ENCODE measurements around the gene MBNL2. TPM values are rescaled to one million over a fixed set of nuclear protein-coding genes. Genes with fewer than 3 reads are reported as not detected.

Gene MBNL2
- total RNA-seq, 1 experiment from 2014 or later, result 32.9 TPM

GRCh38 chr13:97310809-97311436, 88.8 kb downstream of the MBNL2 start:
- Histone ChIP-seq H3K4me3 (no peak overlapping the region), H3K27me3 (no peaks in the 10 kb centered on the region), H3K4me1 (peaks cover 53% of the 10 kb centered on the region), H3K27ac (no peak overlapping the region), H3K36me3 (no peaks in the 10 kb centered on the region), H3K9me3 (replicated peaks) (no peaks in the 10 kb centered on the region)
- no peak for DNase-seq

GRCh38 chr13:97311956-97312355, 89.8 kb downstream of the MBNL2 start:
- no peaks in the 10 kb centered on the region for H3K27me3 ChIP-seq
- no peaks in the 10 kb centered on the region for H3K9me3 ChIP-seq (replicated peaks)
- H3K4me1 ChIP-seq, result peaks cover 43% of the 10 kb centered on the region
- no peak for DNase-seq
- no peaks in the 10 kb centered on the region for H3K36me3 ChIP-seq
- no peak overlapping the region for H3K27ac ChIP-seq
- H3K4me3 ChIP-seq, result no peak overlapping the region

GRCh38 chr13:97313551-97314260, 91.6 kb downstream of the MBNL2 start:
- Histone ChIP-seq H3K4me1 (peaks cover 42% of the 10 kb centered on the region), H3K9me3 (replicated peaks) (no peaks in the 10 kb centered on the region), H3K27me3 (no peaks in the 10 kb centered on the region), H3K4me3 (no peak overlapping the region), H3K36me3 (no peaks in the 10 kb centered on the region), H3K27ac (peak overlapping the region; percentile 28)
- DNase-seq, result peak; percentile 61 to 76

GRCh38 chr13:97316390-97316789, 94.3 kb downstream of the MBNL2 start:
- no peak for DNase-seq
- H3K27ac ChIP-seq, result no peak overlapping the region
- H3K4me3 ChIP-seq, result no peak overlapping the region
- H3K36me3 ChIP-seq, result no peaks in the 10 kb centered on the region
- H3K27me3 ChIP-seq, result no peaks in the 10 kb centered on the region
- H3K4me1 ChIP-seq, result peaks cover 32% of the 10 kb centered on the region
- no peaks in the 10 kb centered on the region for H3K9me3 ChIP-seq (replicated peaks)

- no peak for DNase-seq
- Histone ChIP-seq H3K4me3 (no peak overlapping the region), H3K36me3 (no peaks in the 10 kb centered on the region), H3K9me3 (replicated peaks) (no peaks in the 10 kb centered on the region), H3K27me3 (no peaks in the 10 kb centered on the region), H3K27ac (peak overlapping the region; percentile 97), H3K4me1 (peaks cover 35% of the 10 kb centered on the region)
Measured at GRCh38 chr13:97317933-97318332, 95.8 kb downstream of the MBNL2 start.

GRCh38 chr13:97318532-97318931, 96.4 kb downstream of the MBNL2 start:
- peak overlapping the region; percentile 97 for H3K27ac ChIP-seq
- DNase-seq, result peak; percentile 44 to 74
- peak overlapping the region; percentile 21 for H3K4me3 ChIP-seq

GRCh38 chr13:97319113-97319720, 97.1 kb downstream of the MBNL2 start:
- H3K4me3 ChIP-seq, result peak overlapping the region; percentile 21
- peak overlapping the region; percentile 97 for H3K27ac ChIP-seq
- peaks cover 27% of the 10 kb centered on the region for H3K4me1 ChIP-seq
- H3K27me3 ChIP-seq, result no peaks in the 10 kb centered on the region
- DNase-seq, result peak; percentile 88 to 92
- H3K9me3 ChIP-seq (replicated peaks), result no peaks in the 10 kb centered on the region
- H3K36me3 ChIP-seq, result no peaks in the 10 kb centered on the region

More at GRCh38 chr13:97318532-97318931, 96.4 kb downstream of the MBNL2 start:
- no peaks in the 10 kb centered on the region for H3K36me3 ChIP-seq
- H3K27me3 ChIP-seq, result no peaks in the 10 kb centered on the region
- H3K9me3 ChIP-seq (replicated peaks), result no peaks in the 10 kb centered on the region
- H3K4me1 ChIP-seq, result peaks cover 33% of the 10 kb centered on the region

- Histone ChIP-seq H3K36me3 (no peaks in the 10 kb centered on the region), H3K9me3 (replicated peaks) (no peaks in the 10 kb centered on the region), H3K27ac (no peak overlapping the region), H3K4me3 (no peak overlapping the region), H3K27me3 (no peaks in the 10 kb centered on the region), H3K4me1 (peaks cover 27% of the 10 kb centered on the region)
- no peak for DNase-seq
Measured at GRCh38 chr13:97321101-97321500, 99.0 kb downstream of the MBNL2 start.

- H3K27me3 ChIP-seq, result no peaks in the 10 kb centered on the region
- DNase-seq, result no peak
- H3K36me3 ChIP-seq, result no peaks in the 10 kb centered on the region
- no peak overlapping the region for H3K4me3 ChIP-seq
- no peak overlapping the region for H3K27ac ChIP-seq
- no peaks in the 10 kb centered on the region for H3K9me3 ChIP-seq (replicated peaks)
- peaks cover 30% of the 10 kb centered on the region for H3K4me1 ChIP-seq
Measured at GRCh38 chr13:97321616-97322321, 99.6 kb downstream of the MBNL2 start.

GRCh38 chr13:97322740-97323342, 100.7 kb downstream of the MBNL2 start:
- Histone ChIP-seq H3K4me3 (no peak overlapping the region), H3K9me3 (replicated peaks) (no peaks in the 10 kb centered on the region), H3K27ac (no peak overlapping the region), H3K36me3 (no peaks in the 10 kb centered on the region), H3K4me1 (peaks cover 38% of the 10 kb centered on the region), H3K27me3 (no peaks in the 10 kb centered on the region)
- DNase-seq, result no peak

- no peaks in the 10 kb centered on the region for H3K9me3 ChIP-seq (replicated peaks)
Measured at GRCh38 chr13:97324115-97324514, 102.0 kb downstream of the MBNL2 start.

GRCh38 chr13:97325738-97326137, 103.6 kb downstream of the MBNL2 start:
- no peak for DNase-seq
- Histone ChIP-seq H3K27ac (no peak overlapping the region), H3K4me3 (no peak overlapping the region)

More at GRCh38 chr13:97324115-97324514, 102.0 kb downstream of the MBNL2 start:
- Histone ChIP-seq H3K27ac (no peak overlapping the region), H3K4me3 (no peak overlapping the region), H3K27me3 (no peaks in the 10 kb centered on the region), H3K4me1 (peaks cover 38% of the 10 kb centered on the region), H3K36me3 (no peaks in the 10 kb centered on the region)
- no peak for DNase-seq

GRCh38 chr13:97327086-97327485, 105.0 kb downstream of the MBNL2 start:
- peaks cover 31% of the 10 kb centered on the region for H3K4me1 ChIP-seq
- H3K9me3 ChIP-seq (replicated peaks), result no peaks in the 10 kb centered on the region
- H3K4me3 ChIP-seq, result no peak overlapping the region
- DNase-seq, result no peak
- peak overlapping the region; percentile 90 for H3K27ac ChIP-seq
- H3K36me3 ChIP-seq, result no peaks in the 10 kb centered on the region
- H3K27me3 ChIP-seq, result no peaks in the 10 kb centered on the region

More at GRCh38 chr13:97325738-97326137, 103.6 kb downstream of the MBNL2 start:
- no peaks in the 10 kb centered on the region for H3K36me3 ChIP-seq
- H3K9me3 ChIP-seq (replicated peaks), result no peaks in the 10 kb centered on the region
- no peaks in the 10 kb centered on the region for H3K27me3 ChIP-seq
- H3K4me1 ChIP-seq, result peaks cover 31% of the 10 kb centered on the region

GRCh38 chr13:97327506-97328221, 105.5 kb downstream of the MBNL2 start:
- Histone ChIP-seq H3K9me3 (replicated peaks) (no peaks in the 10 kb centered on the region), H3K36me3 (no peaks in the 10 kb centered on the region), H3K4me1 (peaks cover 30% of the 10 kb centered on the region), H3K27me3 (no peaks in the 10 kb centered on the region), H3K27ac (peak overlapping the region; percentile 90), H3K4me3 (0 out of 2 replicates have a peak overlapping the region, but pooled peaks have one; percentile 6)
- DNase-seq, result no peak

All from SJCRH30 (cell line).